Type B pancreatic cell (in vitro differentiated cells): ENCODE results near the gene CRYBA1. TPM values are rescaled to one million over a fixed set of nuclear protein-coding genes. Genes with fewer than 3 reads are reported as not detected.
A peak's percentile ranks its signal among the peaks of the same experiment; 100 is the strongest.
"Not testable (repeated sequence)": the region's sequence is repeated elsewhere in the genome, so short reads cannot be mapped to it uniquely, and the experiment has no call there.

Source experiments
- DNase-seq: peaks from one replicate; pipeline ENCODE4 v3.0.0; 2021; ENCODE audit warnings: mixed read lengths; ENCODE audit not compliant: unreplicated experiment; ENCODE audit errors: extremely low spot score
- H3K27ac Mint-ChIP-seq: 2 replicates; pipeline ENCODE4 v1.8.0; 2021; ENCODE audit warnings: mild to moderate bottlenecking, mixed read lengths
- H3K27me3 Mint-ChIP-seq: 2 replicates; pipeline ENCODE4 v1.8.0; 2021; ENCODE audit warnings: mixed read lengths
- H3K36me3 Mint-ChIP-seq: 2 replicates; pipeline ENCODE4 v1.8.0; 2021; ENCODE audit warnings: mixed read lengths
- H3K4me1 Mint-ChIP-seq: one replicate; pipeline ENCODE4 v1.8.0; 2021; ENCODE audit warnings: mixed read lengths; ENCODE audit not compliant: unreplicated experiment
- H3K4me3 Mint-ChIP-seq: 2 replicates; pipeline ENCODE4 v1.8.0; 2021; ENCODE audit warnings: mild to moderate bottlenecking, mixed read lengths
- H3K9me3 Mint-ChIP-seq: 2 replicates; pipeline ENCODE4 v1.8.0; 2021; ENCODE audit warnings: mixed read lengths
- CTCF ChIP-seq: fragments of 200-600 bp; sonication (generic); conservative IDR thresholded peaks from 2 replicates; pipeline ENCODE4 v1.5.0; 2021; ENCODE audit warnings: antibody characterized with exemption, mild to moderate bottlenecking
- total RNA-seq: library from RNA; stranded (reverse); gene quantifications from 2 replicates; pipeline ENCODE4 v1.2.1, GENCODE V29; 2021; ENCODE audit warnings: low replicate concordance

Gene CRYBA1
- total RNA-seq, 1 donor from 2014 or later, result 1.4 TPM

GRCh38 chr17:29215717-29216116 lies 30.9 kb upstream of the CRYBA1 start:
- no peaks in the 10 kb centered on the region for H3K36me3 Mint-ChIP-seq
- no peak overlapping the region for H3K4me3 Mint-ChIP-seq
- no peak for TF ChIP-seq CTCF
- no peaks in the 10 kb centered on the region for H3K27me3 Mint-ChIP-seq
- H3K4me1 Mint-ChIP-seq, result peaks cover 8% of the 10 kb centered on the region
- DNase-seq, result no peak
- H3K9me3 Mint-ChIP-seq, result no peaks in the 10 kb centered on the region
- no peak overlapping the region for H3K27ac Mint-ChIP-seq

GRCh38 chr17:29216181-29216580 lies 30.5 kb upstream of the CRYBA1 start:
- Mint-ChIP-seq H3K27me3 (no peaks in the 10 kb centered on the region), H3K4me3 (no peak overlapping the region), H3K4me1 (peaks cover 8% of the 10 kb centered on the region), H3K27ac (no peak overlapping the region), H3K36me3 (no peaks in the 10 kb centered on the region), H3K9me3 (no peaks in the 10 kb centered on the region)
- TF ChIP-seq CTCF, result no peak
- DNase-seq, result no peak

- Mint-ChIP-seq H3K9me3 (no peaks in the 10 kb centered on the region), H3K27me3 (no peaks in the 10 kb centered on the region), H3K4me3 (no peak overlapping the region), H3K36me3 (no peaks in the 10 kb centered on the region), H3K27ac (no peak overlapping the region), H3K4me1 (peaks cover 8% of the 10 kb centered on the region)
- no peak for TF ChIP-seq CTCF
- DNase-seq, result no peak
Observed at GRCh38 chr17:29216856-29217255, 29.8 kb upstream of the CRYBA1 start.

GRCh38 chr17:29219378-29220047 lies 27.1 kb upstream of the CRYBA1 start:
- Mint-ChIP-seq H3K27ac (no peak overlapping the region), H3K9me3 (no peaks in the 10 kb centered on the region), H3K27me3 (no peaks in the 10 kb centered on the region), H3K4me3 (no peak overlapping the region), H3K36me3 (no peaks in the 10 kb centered on the region), H3K4me1 (peaks cover 8% of the 10 kb centered on the region)
- peak; percentile 99 for TF ChIP-seq CTCF
- DNase-seq, result peak; percentile 84

GRCh38 chr17:29221338-29221737 lies 25.3 kb upstream of the CRYBA1 start:
- not testable (repeated sequence) for DNase-seq, H3K27ac Mint-ChIP-seq, H3K4me1 Mint-ChIP-seq, H3K36me3 Mint-ChIP-seq, H3K4me3 Mint-ChIP-seq, H3K9me3 Mint-ChIP-seq, H3K27me3 Mint-ChIP-seq

GRCh38 chr17:29225396-29225795 lies 21.3 kb upstream of the CRYBA1 start:
- no peak for TF ChIP-seq CTCF
- no peaks in the 10 kb centered on the region for H3K27me3 Mint-ChIP-seq
- no peak overlapping the region for H3K27ac Mint-ChIP-seq
- DNase-seq, result no peak
- no peaks in the 10 kb centered on the region for H3K36me3 Mint-ChIP-seq
- H3K9me3 Mint-ChIP-seq, result no peaks in the 10 kb centered on the region
- peaks cover 4% of the 10 kb centered on the region for H3K4me1 Mint-ChIP-seq
- H3K4me3 Mint-ChIP-seq, result no peak overlapping the region
